GM06990 (cell line): ENCODE results near the gene TMEM80.

ENCODE experiments used
- DNase-seq: peaks from one replicate; pipeline ENCODE4 v3.0.0-alpha.2; 2011; ENCODE audit not compliant: insufficient read length; ENCODE audit errors: extremely low read depth
- H3K27me3 ChIP-seq: replicated peaks from 2 replicates; pipeline ENCODE4 v1.6.0; 2011; ENCODE audit warnings: low read length; ENCODE audit not compliant: control insufficient read depth, insufficient read depth
- H3K36me3 ChIP-seq: 2 replicates; pipeline ENCODE4 v1.5.1; 2011; ENCODE audit warnings: low read length; ENCODE audit not compliant: control insufficient read depth, insufficient read depth
- H3K4me3 ChIP-seq: replicated peaks from 2 replicates; pipeline ENCODE4 v1.5.1; 2011; ENCODE audit warnings: low read depth, mild to moderate bottlenecking, control low read depth, low read length
- TF ChIP-seq, protein P1 (sequence below): IDR thresholded peaks from 2 replicates; pipeline ENCODE4 v1.5.1; 2011; ENCODE audit warnings: low read length, control low read depth, mild to moderate bottlenecking, inconsistent platforms; ENCODE audit not compliant: insufficient read depth, poor library complexity, severe bottlenecking

Gene TMEM80

DNA sequence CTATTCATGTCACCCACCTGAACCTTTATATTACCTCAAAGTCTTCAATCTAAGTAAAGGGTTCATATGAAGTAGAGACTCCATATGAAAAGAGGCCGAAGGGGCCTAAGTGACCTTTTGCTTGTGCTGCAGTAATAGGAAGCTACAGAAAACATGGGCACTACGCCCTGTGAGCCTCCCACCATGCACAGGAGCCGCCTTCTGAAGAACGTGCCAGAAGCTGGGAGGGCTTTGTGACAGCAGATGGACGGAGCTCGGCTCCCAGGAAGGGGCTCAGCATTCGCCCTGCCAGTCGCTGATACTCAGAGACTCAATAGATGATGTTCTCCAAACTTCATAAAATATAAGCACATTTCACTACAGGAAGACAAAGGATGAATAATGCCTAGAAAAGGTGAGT, 21.8 kb upstream of the TMEM80 start:
- Histone ChIP-seq H3K4me3 (no peak overlapping the region), H3K36me3 (peaks cover 4% of the 10 kb centered on the region), H3K27me3 (no peaks in the 10 kb centered on the region)
- TF ChIP-seq, protein P1, sequence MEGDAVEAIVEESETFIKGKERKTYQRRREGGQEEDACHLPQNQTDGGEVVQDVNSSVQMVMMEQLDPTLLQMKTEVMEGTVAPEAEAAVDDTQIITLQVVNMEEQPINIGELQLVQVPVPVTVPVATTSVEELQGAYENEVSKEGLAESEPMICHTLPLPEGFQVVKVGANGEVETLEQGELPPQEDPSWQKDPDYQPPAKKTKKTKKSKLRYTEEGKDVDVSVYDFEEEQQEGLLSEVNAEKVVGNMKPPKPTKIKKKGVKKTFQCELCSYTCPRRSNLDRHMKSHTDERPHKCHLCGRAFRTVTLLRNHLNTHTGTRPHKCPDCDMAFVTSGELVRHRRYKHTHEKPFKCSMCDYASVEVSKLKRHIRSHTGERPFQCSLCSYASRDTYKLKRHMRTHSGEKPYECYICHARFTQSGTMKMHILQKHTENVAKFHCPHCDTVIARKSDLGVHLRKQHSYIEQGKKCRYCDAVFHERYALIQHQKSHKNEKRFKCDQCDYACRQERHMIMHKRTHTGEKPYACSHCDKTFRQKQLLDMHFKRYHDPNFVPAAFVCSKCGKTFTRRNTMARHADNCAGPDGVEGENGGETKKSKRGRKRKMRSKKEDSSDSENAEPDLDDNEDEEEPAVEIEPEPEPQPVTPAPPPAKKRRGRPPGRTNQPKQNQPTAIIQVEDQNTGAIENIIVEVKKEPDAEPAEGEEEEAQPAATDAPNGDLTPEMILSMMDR: no peak
- no peak for DNase-seq

DNA sequence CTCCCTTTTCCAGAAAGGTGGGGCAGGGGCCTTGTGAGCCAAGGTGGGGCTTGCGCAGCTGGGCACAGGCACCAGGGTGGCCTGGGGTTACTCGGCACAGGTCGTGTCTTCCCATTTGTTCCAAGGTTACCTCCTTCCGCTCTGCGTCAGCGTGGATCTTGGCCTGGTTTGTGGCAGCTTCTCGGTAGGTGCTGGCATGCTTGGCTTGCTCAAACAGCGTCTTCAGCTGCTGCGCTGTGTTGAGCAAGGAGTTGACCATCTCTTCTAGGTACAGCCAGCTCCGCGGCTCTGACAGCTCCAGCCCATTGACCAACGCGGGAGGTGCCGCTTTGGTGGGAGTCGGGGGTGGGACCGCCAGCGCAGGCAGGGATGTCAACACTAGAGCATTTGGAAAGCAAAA, 21.2 kb upstream of the TMEM80 start:
- Histone ChIP-seq H3K27me3 (no peaks in the 10 kb centered on the region), H3K36me3 (peaks cover 4% of the 10 kb centered on the region), H3K4me3 (no peak overlapping the region)
- TF ChIP-seq, protein P1: no peak
- DNase-seq: no peak

DNA sequence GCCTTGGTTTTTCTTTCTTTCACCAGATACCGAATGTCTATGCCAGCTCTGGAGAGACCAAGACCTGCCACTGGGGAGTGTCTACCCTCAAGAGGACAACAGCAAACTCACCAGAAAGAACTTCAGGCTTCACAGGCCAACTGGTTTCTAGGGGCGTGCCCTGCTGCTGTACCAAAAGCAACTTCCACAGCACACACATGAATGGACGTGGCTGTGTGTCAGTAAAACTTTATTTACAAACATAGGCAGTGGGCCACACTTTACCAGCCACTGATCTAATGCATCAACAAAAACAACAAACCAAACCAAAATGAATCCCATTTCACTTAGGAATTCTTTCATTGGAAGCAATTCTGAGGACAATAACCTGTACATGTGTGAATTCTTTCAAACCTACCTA, 17.3 kb upstream of the TMEM80 start:
- TF ChIP-seq, protein P1: no peak
- H3K36me3 ChIP-seq: peaks cover 10% of the 10 kb centered on the region
- no peak for DNase-seq

DNA sequence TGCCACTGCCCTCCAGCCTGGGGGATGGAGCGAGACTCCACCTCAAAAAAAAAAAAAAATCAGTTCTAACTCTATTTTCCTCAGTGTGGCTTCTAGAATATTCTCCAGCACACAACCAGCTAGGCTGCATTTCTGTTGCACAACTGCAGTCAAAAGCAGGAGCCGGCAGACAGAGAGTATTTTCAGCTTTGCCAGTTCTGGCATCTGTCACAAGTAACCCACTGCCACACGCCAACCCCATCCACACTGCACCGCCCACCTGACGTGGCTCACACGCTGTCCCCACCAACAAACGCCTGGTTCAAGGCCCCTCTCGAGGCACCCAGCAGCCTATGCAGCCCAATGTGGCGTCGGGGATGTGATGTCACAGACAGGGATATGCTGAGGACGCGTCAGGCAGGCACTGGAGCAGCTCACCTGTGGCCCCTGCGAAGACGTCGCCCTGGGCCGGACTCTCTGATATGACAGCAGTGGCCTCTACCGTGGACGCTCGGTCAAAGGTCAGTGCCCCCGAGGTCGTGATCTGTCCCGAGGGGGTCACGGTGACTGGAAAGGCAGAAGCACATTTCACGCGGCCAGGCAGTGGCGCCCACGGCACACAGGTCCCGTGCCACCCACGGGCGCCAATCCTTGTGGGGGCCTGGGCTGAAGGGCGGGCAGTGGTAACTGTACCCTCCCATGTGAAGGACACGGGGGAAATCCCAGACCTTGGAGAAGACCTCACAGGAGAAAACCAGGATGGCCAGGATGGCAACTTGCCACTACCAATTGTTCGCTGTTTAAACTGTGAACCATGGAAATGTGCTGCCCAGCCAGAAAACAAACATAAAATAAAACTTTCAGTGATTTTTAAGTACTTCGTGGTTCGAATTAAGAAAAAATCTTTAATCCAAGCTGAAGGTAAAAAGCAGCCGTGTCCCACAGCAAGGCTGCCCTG, 16.1 kb upstream of the TMEM80 start:
- TF ChIP-seq, protein P1: no peak
- H3K4me3 ChIP-seq: no peak overlapping the region
- H3K27me3 ChIP-seq: no peaks in the 10 kb centered on the region
- peaks cover 6% of the 10 kb centered on the region for H3K36me3 ChIP-seq
- no peak for DNase-seq

More for the DNA sequence above, 17.3 kb upstream of the TMEM80 start:
- Histone ChIP-seq H3K27me3 (no peaks in the 10 kb centered on the region), H3K4me3 (no peak overlapping the region)

DNA sequence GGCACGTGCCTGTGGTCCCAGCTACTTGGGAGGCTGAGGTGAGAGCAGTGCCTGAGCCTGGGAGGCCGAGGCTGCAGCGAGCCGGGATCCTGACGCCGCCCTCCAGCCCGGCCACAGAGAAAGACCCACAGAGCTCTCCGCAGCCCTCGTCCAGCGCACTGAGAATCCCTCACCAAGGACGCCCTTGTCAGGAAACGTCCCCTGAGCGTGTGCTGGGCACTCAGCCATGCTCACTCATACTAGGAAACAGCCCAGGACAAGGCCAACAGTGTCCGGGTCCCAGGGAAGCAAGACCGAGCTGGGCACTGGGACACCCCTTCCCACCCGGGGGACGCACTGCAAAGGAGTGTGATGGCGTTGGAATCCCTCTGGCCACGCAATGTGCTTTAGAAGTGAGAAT, 15.1 kb upstream of the TMEM80 start:
- TF ChIP-seq, protein P1: no peak
- Histone ChIP-seq H3K4me3 (no peak overlapping the region), H3K36me3 (peaks cover 8% of the 10 kb centered on the region), H3K27me3 (no peaks in the 10 kb centered on the region)
- no peak for DNase-seq
